Peyer's patch (tissue), 4 donors: ENCODE measurements around the gene CYSRT1. TPM values are rescaled to one million over a fixed set of nuclear protein-coding genes. Genes with fewer than 3 reads are reported as not detected.

Experiments used
- DNase-seq, 3 donors: peaks; one replicate each; pipeline ENCODE4 v3.0.0-alpha.2; 2017 to 2019
- H3K27ac ChIP-seq, 4 donors: fragments of 200-600 bp; sonication (generic); one replicate each; pipeline ENCODE4 v1.5.1; 2016 to 2019
- H3K27me3 ChIP-seq, 2 donors: fragments of 200-600 bp; sonication (generic); one replicate each; pipeline ENCODE4 v1.5.1; 2019
- H3K36me3 ChIP-seq, 3 donors: fragments of 200-600 bp; sonication (generic); one replicate each; pipeline ENCODE4 v1.5.1; 2016 to 2019
- H3K4me1 ChIP-seq, 4 donors: fragments of 200-600 bp; sonication (generic); one replicate each; pipeline ENCODE4 v1.5.1; 2016 to 2019
- H3K4me3 ChIP-seq, 4 donors: fragments of 200-600 bp; sonication (generic); 1 replicate in 3 of 4; 2 replicates in 1 of 4; pipeline ENCODE4 v1.5.1; 2016 to 2019; ENCODE audit warnings: mild to moderate bottlenecking in 1 of 4
- H3K9me3 ChIP-seq, 4 donors: fragments of 200-600 bp; sonication (generic); one replicate each; pipeline ENCODE4 v1.5.1; 2016 to 2019; ENCODE audit warnings: mild to moderate bottlenecking in 1 of 4
- CTCF ChIP-seq, 6 experiments: fragments of 450-650 bp in 4 of 6; fragments of 200-600 bp in 2 of 6; sonication (generic) in 1 of 6; IDR thresholded peaks; one replicate each; pipeline ENCODE4 v1.5.1; 2017 to 2019; ENCODE audit warnings: antibody characterized with exemption in 6 of 6, mild to moderate bottlenecking in 3 of 6, moderate library complexity in 1 of 6
- POLR2A ChIP-seq, 2 donors: fragments of 450-650 bp; IDR thresholded peaks; one replicate each; pipeline ENCODE4 v1.5.1; 2017; ENCODE audit warnings: antibody characterized with exemption in 2 of 2, mild to moderate bottlenecking in 2 of 2, moderate library complexity in 2 of 2
- total RNA-seq, 4 donors: library from RNA; depleted of rRNA; stranded (reverse); fragments of >200 nt; gene quantifications; one replicate each; pipeline ENCODE4 v1.1.0, GENCODE V29; 2016

Gene CYSRT1
- total RNA-seq, 4 donors from 2014 or later: 1.3 to 1.9 TPM; not detected in 2

DNA sequence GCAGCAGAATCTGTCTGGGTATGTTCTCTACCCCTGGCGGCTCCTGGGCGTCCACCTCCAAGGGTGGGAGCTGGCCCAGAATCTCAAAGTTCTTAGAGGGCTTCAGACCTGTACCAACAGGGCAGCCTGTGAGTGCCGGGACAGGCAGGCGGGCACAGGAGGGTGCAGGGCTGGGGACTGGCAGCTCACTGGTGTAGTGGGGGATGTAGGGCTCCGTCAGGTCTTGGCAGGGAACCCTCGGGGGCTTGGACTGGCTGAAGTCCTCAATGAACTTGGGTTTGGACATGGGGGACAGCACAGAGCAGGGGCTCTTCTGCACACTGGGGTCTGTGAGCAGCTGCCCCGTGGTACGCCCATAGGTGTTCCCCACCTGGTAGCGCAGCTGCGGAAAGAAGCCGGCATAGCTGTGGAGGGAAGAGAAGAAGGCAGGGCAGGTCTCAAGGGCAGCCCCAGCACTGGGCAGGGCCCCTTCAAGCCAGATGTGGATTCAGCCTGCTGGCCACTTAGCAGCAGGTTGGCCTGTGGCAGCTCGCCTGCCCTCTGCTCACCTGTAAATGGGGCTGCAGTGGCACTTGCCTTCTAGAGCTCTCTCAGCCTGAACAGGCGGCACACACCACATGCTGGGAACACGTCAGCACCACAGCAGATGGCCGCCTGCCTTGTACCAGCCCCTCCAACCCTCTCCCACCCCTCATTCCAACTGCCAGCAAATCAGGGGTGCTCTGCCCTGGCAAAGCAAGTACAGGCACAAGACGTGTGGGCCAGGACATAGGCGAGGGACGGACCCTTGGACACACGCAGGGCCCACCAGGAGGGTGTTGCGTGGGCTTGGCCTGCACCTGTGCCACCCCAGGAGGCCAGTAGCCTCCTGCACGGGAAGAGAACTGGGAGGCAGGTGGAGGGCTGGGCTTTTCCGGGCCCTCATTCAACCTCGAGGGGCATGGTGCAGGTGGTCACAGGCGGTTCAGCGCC is 20.8 kb downstream of the CYSRT1 start:
- Histone ChIP-seq H3K27ac (no peak overlapping the region), H3K27me3 (no peaks in the 10 kb centered on the region), H3K4me3 (no peak overlapping the region), H3K4me1 (peaks cover 0 to 22% (median 0%) of the 10 kb centered on the region in 4 donors), H3K9me3 (no peaks in the 10 kb centered on the region), H3K36me3 (peaks cover 0 to 19% (median 0%) of the 10 kb centered on the region in 3 donors)
- TF ChIP-seq CTCF (IDR thresholded peaks at IDR 0.05) (no peak), POLR2A (IDR thresholded peaks at IDR 0.05) (no peak)
- no peak for DNase-seq

GRCh38 chr9:137247135-137247915 is 22.4 kb downstream of the CYSRT1 start:
- no peak for DNase-seq
- Histone ChIP-seq H3K27ac (no peak overlapping the region), H3K36me3 (peaks cover 0 to 14% (median 0%) of the 10 kb centered on the region in 3 donors), H3K4me3 (no peak overlapping the region), H3K9me3 (no peaks in the 10 kb centered on the region), H3K4me1 (peaks cover 0 to 18% (median 0%) of the 10 kb centered on the region in 4 donors), H3K27me3 (no peaks in the 10 kb centered on the region)
- no peak for TF ChIP-seq POLR2A (IDR thresholded peaks at IDR 0.05)
- no peak for TF ChIP-seq CTCF (IDR thresholded peaks at IDR 0.05)

DNA sequence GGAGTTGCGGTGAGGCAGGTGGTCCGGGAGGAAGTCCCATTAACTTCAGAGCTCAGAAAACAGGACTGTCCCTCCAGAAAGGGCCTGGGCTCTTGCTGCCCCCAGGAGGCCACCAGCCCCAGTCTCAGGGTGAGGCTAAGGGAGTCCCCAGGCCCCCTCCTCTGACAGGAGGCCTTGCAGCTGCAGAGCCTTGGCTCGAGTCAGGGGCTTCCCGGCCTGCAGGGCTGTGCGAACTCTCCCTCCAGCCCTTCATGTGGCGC is 22.9 kb downstream of the CYSRT1 start:
- no peaks in the 10 kb centered on the region for H3K9me3 ChIP-seq
- no peak for TF ChIP-seq POLR2A (IDR thresholded peaks at IDR 0.05)
- TF ChIP-seq CTCF (IDR thresholded peaks at IDR 0.05): no peak
- no peak for DNase-seq

DNA sequence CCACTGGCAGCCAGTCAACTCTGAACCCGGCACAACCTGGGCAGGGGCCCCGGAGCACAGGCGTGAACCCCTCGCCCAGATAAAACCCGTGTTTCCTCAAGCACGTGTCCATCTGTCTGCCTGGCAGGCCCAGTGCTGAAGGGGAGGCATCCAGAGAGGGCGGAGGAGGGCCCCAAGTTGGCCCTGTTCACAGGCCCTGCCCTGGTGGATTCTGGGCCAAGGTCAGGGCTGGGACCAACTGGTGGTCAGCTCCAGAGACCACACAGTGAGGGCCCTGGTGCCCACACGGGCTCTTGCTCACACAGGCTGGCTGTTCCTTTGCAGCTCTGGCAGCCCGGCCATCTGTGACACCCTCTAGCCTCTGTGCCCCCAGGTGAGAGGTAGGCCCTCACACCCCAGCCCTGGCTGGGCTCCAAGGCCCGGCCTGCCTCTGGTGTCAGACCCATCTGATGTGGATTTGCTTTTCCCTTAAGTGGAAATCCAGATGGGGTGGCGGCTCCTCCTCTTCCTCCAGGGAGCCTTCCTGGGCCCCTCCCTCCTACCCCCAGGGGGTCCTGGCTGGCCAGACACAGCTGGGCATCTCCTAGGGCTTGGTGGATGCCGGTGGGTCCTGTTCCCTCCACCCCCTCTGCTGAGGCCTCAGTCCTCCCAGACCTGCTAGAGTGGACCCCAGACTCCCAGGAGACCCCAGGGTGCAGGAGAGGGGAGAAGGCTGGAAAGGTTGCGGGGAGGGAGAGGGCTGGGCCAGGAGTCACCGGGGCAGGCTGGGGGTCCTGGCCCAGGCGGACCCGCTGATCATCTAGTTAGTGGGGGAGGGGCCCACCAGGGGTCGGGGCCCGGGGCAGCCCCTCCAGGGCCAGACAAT is 25.6 kb downstream of the CYSRT1 start:
- no peak overlapping the region for H3K27ac ChIP-seq
- no peak for TF ChIP-seq CTCF (IDR thresholded peaks at IDR 0.05)
- no peak for TF ChIP-seq POLR2A (IDR thresholded peaks at IDR 0.05)
- no peak overlapping the region for H3K4me3 ChIP-seq
- H3K4me1 ChIP-seq: peaks cover 0 to 14% (median 5%) of the 10 kb centered on the region in 4 donors
- no peaks in the 10 kb centered on the region for H3K36me3 ChIP-seq
- DNase-seq: no peak
- H3K9me3 ChIP-seq: no peaks in the 10 kb centered on the region
- no peaks in the 10 kb centered on the region for H3K27me3 ChIP-seq

More for the DNA sequence above, 22.9 kb downstream of the CYSRT1 start:
- peaks cover 0 to 9% (median 0%) of the 10 kb centered on the region in 3 donors for H3K36me3 ChIP-seq
- H3K27ac ChIP-seq: no peak overlapping the region
- no peaks in the 10 kb centered on the region for H3K27me3 ChIP-seq
- H3K4me1 ChIP-seq: peaks cover 0 to 13% (median 0%) of the 10 kb centered on the region in 4 donors
- no peak overlapping the region for H3K4me3 ChIP-seq

GRCh38 chr9:137251194-137251461 is 26.2 kb downstream of the CYSRT1 start, which contains the start of gene STPG3:
Gene STPG3, plus strand, starts transcription at chr9:137251286. Its CDS starts 1 bp downstream, at chr9:137251287.
- no peak within 1 kb of the TSS for H3K27ac ChIP-seq
- TF ChIP-seq POLR2A (IDR thresholded peaks at IDR 0.05): no peak
- no peaks in the 10 kb centered on the region for H3K27me3 ChIP-seq
- no peak for DNase-seq
- H3K4me1 ChIP-seq: peaks cover under 1 to 19% (median 7%) of the 10 kb centered on the region in 4 donors
- H3K9me3 ChIP-seq: no peaks in the 10 kb centered on the region
- H3K36me3 ChIP-seq: no peaks in the 10 kb centered on the region
- H3K4me3 ChIP-seq: no peak within 1 kb of the TSS
